GM12878 (cell line): ENCODE measurements around the gene DDX54. TPM values are rescaled to one million over a fixed set of nuclear protein-coding genes. Genes with fewer than 3 reads are reported as not detected.

Experiments
- KAT2A ChIP-seq: conservative IDR thresholded peaks from 2 replicates; pipeline ENCODE4 v1.6.1; 2011; ENCODE audit warnings: low read depth, low read length; ENCODE audit not compliant: control insufficient read depth
- microRNA-seq: library from miRNA; unstranded; fragments of <30 nt; microRNA quantifications from one replicate; pipeline ENCODE4, GENCODE V29; 2018
- polyA plus RNA-seq, 11 experiments: library from polyadenylated mRNA; depleted of rRNA in 4 of 11; unstranded in 6 of 11; stranded (reverse) in 5 of 11; fragments of >200 nt; fragmentation: Nextera tagmentation in 4 of 11; fragmentation: Illumina TruSeq in 1 of 11; extraction: Ambion mirVana in 4 of 11; extraction: Trizol in 1 of 11; gene quantifications; 1 replicate in 1 of 11; 2 replicates in 10 of 11; pipeline versions ENCODE4 v1.2.1 to v1.2.3, GENCODE V29; 2011 to 2016; ENCODE audit warnings: inconsistent platforms in 2 of 11, missing spikeins in 2 of 11, low read depth in 1 of 11
- small RNA-seq: library from RNA; depleted of rRNA; stranded (forward); fragments of <200 nt; gene quantifications from one replicate; pipeline ENCODE3, GENCODE V24; 2014
- total RNA-seq, 4 experiments: library from RNA; depleted of rRNA in 3 of 4; stranded (reverse); fragments of >200 nt in 3 of 4; fragmentation: Illumina TruSeq in 1 of 4; extraction: Trizol in 1 of 4; gene quantifications; 2 replicates each; pipeline versions ENCODE4 v1.2.1 to v1.2.3, GENCODE V29; 2013 to 2021

DDX54 gene
- total and polyA plus RNA-seq, 10 of the 15 experiments (the other 5 are each of a cell fraction or from before 2014, with no cell fraction given), result 1.9 to 115 (median 56.3) TPM

GRCh38 chr12:113108308-113108707, 77.0 kb downstream of the DDX54 start (continued):
- TF ChIP-seq KAT2A, result no peak
- TF ChIP-seq, all 136 proteins: peak for 0

Small RNA genes within 50 kb of the gene (microRNA-seq; reads per million reads assigned to microRNA genes)
- gene MIR7106, result not detected

Small RNA genes within 50 kb of the gene (small RNA-seq; reads per million reads assigned to genes)
- not detected for gene MIR7106
- gene RF00019, result not detected

Other genes starting within 250 kb of the DDX54 start
Only the 7 nearest of the 11 such genes appear.
- 0.87 and 0.96 TPM in 2 replicates for gene DTX1, start 128.7 kb downstream of the DDX54 start, total RNA-seq (2014; rRNA removed)
- gene DTX1, start 128.7 kb downstream of the DDX54 start, total RNA-seq (2014; rRNA removed; fragmentation: Illumina TruSeq; extraction: Trizol), result 0.37 and 0.49 TPM in 2 replicates
- 2.3 and 2.8 TPM in 2 replicates for gene DTX1, start 128.7 kb downstream of the DDX54 start, total RNA-seq (2021)
- gene DTX1, start 128.7 kb downstream of the DDX54 start, polyA plus RNA-seq (2011; rRNA removed), result 0.62 and 0.83 TPM in 2 replicates
- gene DTX1, start 128.7 kb downstream of the DDX54 start, polyA plus RNA-seq (2014; fragmentation: Illumina TruSeq; extraction: Trizol), result 0.46 and 1.1 TPM in 2 replicates
- gene DTX1, start 128.7 kb downstream of the DDX54 start, polyA plus RNA-seq (2014; fragmentation: Nextera tagmentation; extraction: Ambion mirVana), result under 1 TPM; 0.13 to 0.32 TPM
- gene DTX1, start 128.7 kb downstream of the DDX54 start, polyA plus RNA-seq (2014; rRNA removed), result 1.2 and 1.3 TPM in 2 replicates
- under 1 TPM; 0.09 to 0.33 TPM for gene DTX1, start 128.7 kb downstream of the DDX54 start, polyA plus RNA-seq (2016; fragmentation: Nextera tagmentation; extraction: Ambion mirVana)
- gene RASAL1, start 49.7 kb downstream of the DDX54 start, total RNA-seq (2014; rRNA removed), result 1.0 TPM in 1 of 2 replicates, not detected in the other
- gene RASAL1, start 49.7 kb downstream of the DDX54 start, total RNA-seq (2014; rRNA removed; fragmentation: Illumina TruSeq; extraction: Trizol), result not detected in 2 replicates
- gene RASAL1, start 49.7 kb downstream of the DDX54 start, total RNA-seq (2021), result not detected in 2 replicates
- 0.53 and 0.79 TPM in 2 replicates for gene RASAL1, start 49.7 kb downstream of the DDX54 start, polyA plus RNA-seq (2011; rRNA removed)
- not detected in 2 replicates for gene RASAL1, start 49.7 kb downstream of the DDX54 start, polyA plus RNA-seq (2014; fragmentation: Illumina TruSeq; extraction: Trizol)
- gene RASAL1, start 49.7 kb downstream of the DDX54 start, polyA plus RNA-seq (2014; fragmentation: Nextera tagmentation; extraction: Ambion mirVana), result not detected
- 0.04 TPM in 1 of 2 replicates, not detected in the other for gene RASAL1, start 49.7 kb downstream of the DDX54 start, polyA plus RNA-seq (2014; rRNA removed)
- under 1 TPM; 0.12 to 0.25 TPM for gene RASAL1, start 49.7 kb downstream of the DDX54 start, polyA plus RNA-seq (2016; fragmentation: Nextera tagmentation; extraction: Ambion mirVana)
- gene CFAP73, start 35.8 kb downstream of the DDX54 start, total RNA-seq (2014; rRNA removed), result not detected in 2 replicates
- gene CFAP73, start 35.8 kb downstream of the DDX54 start, total RNA-seq (2014; rRNA removed; fragmentation: Illumina TruSeq; extraction: Trizol), result not detected in 2 replicates
- gene CFAP73, start 35.8 kb downstream of the DDX54 start, total RNA-seq (2021), result 0.18 TPM in 1 of 2 replicates, not detected in the other
- gene CFAP73, start 35.8 kb downstream of the DDX54 start, polyA plus RNA-seq (2011; rRNA removed), result not detected in 2 replicates
- not detected in 2 replicates for gene CFAP73, start 35.8 kb downstream of the DDX54 start, polyA plus RNA-seq (2014; fragmentation: Illumina TruSeq; extraction: Trizol)
- gene CFAP73, start 35.8 kb downstream of the DDX54 start, polyA plus RNA-seq (2014; fragmentation: Nextera tagmentation; extraction: Ambion mirVana), result not detected
- not detected in 2 replicates for gene CFAP73, start 35.8 kb downstream of the DDX54 start, polyA plus RNA-seq (2014; rRNA removed)
- gene CFAP73, start 35.8 kb downstream of the DDX54 start, polyA plus RNA-seq (2016; fragmentation: Nextera tagmentation; extraction: Ambion mirVana), result not detected
- gene RITA1, start 243 bp upstream of the DDX54 start, total RNA-seq (2014; rRNA removed), result 32.8 and 39.6 TPM in 2 replicates
- 16.3 and 18.9 TPM in 2 replicates for gene RITA1, start 243 bp upstream of the DDX54 start, total RNA-seq (2014; rRNA removed; fragmentation: Illumina TruSeq; extraction: Trizol)
- gene RITA1, start 243 bp upstream of the DDX54 start, total RNA-seq (2021), result 29.2 and 31.4 TPM in 2 replicates
- gene RITA1, start 243 bp upstream of the DDX54 start, polyA plus RNA-seq (2011; rRNA removed), result 15.2 and 19.9 TPM in 2 replicates
- gene RITA1, start 243 bp upstream of the DDX54 start, polyA plus RNA-seq (2014; fragmentation: Illumina TruSeq; extraction: Trizol), result 5.3 and 13.7 TPM in 2 replicates
- 1 to 10 TPM; 2.3 to 6.4 TPM for gene RITA1, start 243 bp upstream of the DDX54 start, polyA plus RNA-seq (2014; fragmentation: Nextera tagmentation; extraction: Ambion mirVana)
- gene RITA1, start 243 bp upstream of the DDX54 start, polyA plus RNA-seq (2014; rRNA removed), result 27.3 and 29.8 TPM in 2 replicates
- gene RITA1, start 243 bp upstream of the DDX54 start, polyA plus RNA-seq (2016; fragmentation: Nextera tagmentation; extraction: Ambion mirVana), result 10 to 100 TPM; 37.4 to 39.9 TPM
- 10.3 and 10.4 TPM in 2 replicates for gene TPCN1, start 36.0 kb upstream of the DDX54 start, total RNA-seq (2014; rRNA removed)
- 7.0 and 8.0 TPM in 2 replicates for gene TPCN1, start 36.0 kb upstream of the DDX54 start, total RNA-seq (2014; rRNA removed; fragmentation: Illumina TruSeq; extraction: Trizol)
- gene TPCN1, start 36.0 kb upstream of the DDX54 start, total RNA-seq (2021), result 26.6 and 30.9 TPM in 2 replicates
- 12.8 and 21.7 TPM in 2 replicates for gene TPCN1, start 36.0 kb upstream of the DDX54 start, polyA plus RNA-seq (2011; rRNA removed)
- 8.3 and 17.1 TPM in 2 replicates for gene TPCN1, start 36.0 kb upstream of the DDX54 start, polyA plus RNA-seq (2014; fragmentation: Illumina TruSeq; extraction: Trizol)
- gene TPCN1, start 36.0 kb upstream of the DDX54 start, polyA plus RNA-seq (2014; fragmentation: Nextera tagmentation; extraction: Ambion mirVana), result 1 to 10 TPM in 1 of 2 experiments, under 1 TPM in 1; 0.79 to 1.0 TPM
- gene TPCN1, start 36.0 kb upstream of the DDX54 start, polyA plus RNA-seq (2014; rRNA removed), result 24.4 and 26.4 TPM in 2 replicates
- gene TPCN1, start 36.0 kb upstream of the DDX54 start, polyA plus RNA-seq (2016; fragmentation: Nextera tagmentation; extraction: Ambion mirVana), result 10 to 100 TPM; 22.6 to 24.8 TPM
- 4.7 and 7.0 TPM in 2 replicates for gene SLC8B1, start 149.6 kb upstream of the DDX54 start, total RNA-seq (2014; rRNA removed)
- gene SLC8B1, start 149.6 kb upstream of the DDX54 start, total RNA-seq (2014; rRNA removed; fragmentation: Illumina TruSeq; extraction: Trizol), result 4.0 and 4.3 TPM in 2 replicates
- gene SLC8B1, start 149.6 kb upstream of the DDX54 start, total RNA-seq (2021), result 6.9 and 9.5 TPM in 2 replicates
- gene SLC8B1, start 149.6 kb upstream of the DDX54 start, polyA plus RNA-seq (2011; rRNA removed), result 6.5 and 12.3 TPM in 2 replicates
- 4.3 and 4.9 TPM in 2 replicates for gene SLC8B1, start 149.6 kb upstream of the DDX54 start, polyA plus RNA-seq (2014; fragmentation: Illumina TruSeq; extraction: Trizol)
- gene SLC8B1, start 149.6 kb upstream of the DDX54 start, polyA plus RNA-seq (2014; fragmentation: Nextera tagmentation; extraction: Ambion mirVana), result under 1 TPM; 0.18 to 0.20 TPM
- 7.8 and 8.4 TPM in 2 replicates for gene SLC8B1, start 149.6 kb upstream of the DDX54 start, polyA plus RNA-seq (2014; rRNA removed)
- gene SLC8B1, start 149.6 kb upstream of the DDX54 start, polyA plus RNA-seq (2016; fragmentation: Nextera tagmentation; extraction: Ambion mirVana), result 1 to 10 TPM; 6.5 to 8.7 TPM
- gene PLBD2, start 173.1 kb upstream of the DDX54 start, total RNA-seq (2014; rRNA removed), result 3.3 and 4.8 TPM in 2 replicates
- gene PLBD2, start 173.1 kb upstream of the DDX54 start, total RNA-seq (2014; rRNA removed; fragmentation: Illumina TruSeq; extraction: Trizol), result 1.1 and 1.4 TPM in 2 replicates
- gene PLBD2, start 173.1 kb upstream of the DDX54 start, total RNA-seq (2021), result 16.6 and 16.8 TPM in 2 replicates
- gene PLBD2, start 173.1 kb upstream of the DDX54 start, polyA plus RNA-seq (2011; rRNA removed), result 2.4 and 5.0 TPM in 2 replicates
- 9.2 and 9.6 TPM in 2 replicates for gene PLBD2, start 173.1 kb upstream of the DDX54 start, polyA plus RNA-seq (2014; fragmentation: Illumina TruSeq; extraction: Trizol)
- 1 to 10 TPM; 1.6 to 2.3 TPM for gene PLBD2, start 173.1 kb upstream of the DDX54 start, polyA plus RNA-seq (2014; fragmentation: Nextera tagmentation; extraction: Ambion mirVana)
- gene PLBD2, start 173.1 kb upstream of the DDX54 start, polyA plus RNA-seq (2014; rRNA removed), result 6.9 and 7.8 TPM in 2 replicates
- 10 to 100 TPM in 1 of 2 experiments, 1 to 10 TPM in 1; 9.3 to 14.9 TPM for gene PLBD2, start 173.1 kb upstream of the DDX54 start, polyA plus RNA-seq (2016; fragmentation: Nextera tagmentation; extraction: Ambion mirVana)